Muscle layer of duodenum (tissue), 2 donors: ENCODE results near the gene CXorf65.

Experiments
- H3K27ac ChIP-seq: one replicate; pipeline ENCODE4 v1.7.0; 2013; ENCODE audit warnings: mild to moderate bottlenecking, low read length
- H3K27me3 ChIP-seq: one replicate; pipeline ENCODE4 v1.7.0; 2013; ENCODE audit warnings: low read depth, mild to moderate bottlenecking, control low read depth, low read length
- H3K36me3 ChIP-seq, 2 donors: one replicate each; pipeline ENCODE4 v1.7.0; 2013; ENCODE audit warnings: low read length in 2 of 2, control low read depth in 1 of 2, mild to moderate bottlenecking in 1 of 2; ENCODE audit not compliant: insufficient read depth in 2 of 2, control insufficient read depth in 1 of 2
- H3K4me1 ChIP-seq, 2 donors: one replicate each; pipeline ENCODE4 v1.7.0; 2013; ENCODE audit warnings: low read length in 2 of 2, mild to moderate bottlenecking in 2 of 2, control low read depth in 1 of 2, moderate library complexity in 1 of 2; ENCODE audit not compliant: insufficient read depth in 2 of 2, control insufficient read depth in 1 of 2
- H3K4me3 ChIP-seq, 2 donors: one replicate each; pipeline ENCODE4 v1.7.0; 2013; ENCODE audit warnings: low read length in 2 of 2, low read depth in 1 of 2, mild to moderate bottlenecking in 1 of 2
- H3K9me3 ChIP-seq, 2 donors: one replicate each; pipeline ENCODE4 v1.7.0; 2013; ENCODE audit warnings: low read length in 2 of 2, control low read depth in 1 of 2, mild to moderate bottlenecking in 1 of 2; ENCODE audit not compliant: control insufficient read depth in 1 of 2
- donor health status: healthy.

CXorf65 gene

GRCh38 chrX:71056867-71057266 is 49.7 kb downstream of the CXorf65 start:
- Histone ChIP-seq H3K4me3 (no peak overlapping the region), H3K27ac (no peak overlapping the region), H3K36me3 (peaks cover 16 to 17% of the 10 kb centered on the region in 2 donors), H3K27me3 (no peaks in the 10 kb centered on the region), H3K4me1 (no peaks in the 10 kb centered on the region), H3K9me3 (no peaks in the 10 kb centered on the region)
